ENCODE results near the gene MAP2K5. TPM values are rescaled to one million over a fixed set of nuclear protein-coding genes. Genes with fewer than 3 reads are reported as not detected.
A peak's percentile ranks its signal among the peaks of the same experiment; 100 is the strongest.

The MAP2K5 gene
- total RNA-seq, 4 donors from 2014 or later = 7.7 to 15.1 (median 12.0) TPM

DNA sequence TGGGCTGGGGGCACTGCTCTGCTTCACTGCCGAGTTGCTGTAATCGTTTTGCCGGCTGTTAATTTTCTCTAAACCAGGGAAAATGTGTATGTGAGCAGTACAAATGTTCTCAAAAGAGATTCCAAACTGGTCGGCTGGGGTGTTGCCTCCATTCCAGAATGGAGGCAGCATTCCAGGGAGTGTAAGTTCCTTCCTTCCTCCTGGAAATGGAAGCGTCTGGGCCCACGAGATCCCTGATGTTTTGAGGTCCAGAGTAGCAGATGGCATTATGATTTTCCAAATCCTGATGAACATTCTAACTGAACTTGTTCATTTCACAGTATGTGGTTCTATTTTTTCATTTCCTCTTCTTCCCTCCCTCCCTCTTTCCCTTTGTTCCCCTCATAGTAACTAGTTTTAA lies 218.4 kb downstream of the MAP2K5 start:
- Histone ChIP-seq H3K4me3 (no peak overlapping the region), H3K27ac (no peak overlapping the region), H3K9me3 (no peaks in the 10 kb centered on the region), H3K27me3 (no peaks in the 10 kb centered on the region), H3K36me3 (peaks cover 0 to 10% of the 10 kb centered on the region in 2 donors), H3K4me1 (peaks cover 0 to 6% (median 0%) of the 10 kb centered on the region in 3 donors)
- WGBS, 2 donors (ENCODE audit: low coverage in 1 of 2) = 60 to 70% methylated on average over 6 of the region's 6 CpGs
- no peak for ATAC-seq
- TF ChIP-seq POLR2A (IDR thresholded peaks at IDR 0.05) (no peak), POLR2AphosphoS5 (IDR thresholded peaks at IDR 0.05) (no peak), EP300 (IDR thresholded peaks at IDR 0.05) (no peak)
- TF ChIP-seq, protein P1, sequence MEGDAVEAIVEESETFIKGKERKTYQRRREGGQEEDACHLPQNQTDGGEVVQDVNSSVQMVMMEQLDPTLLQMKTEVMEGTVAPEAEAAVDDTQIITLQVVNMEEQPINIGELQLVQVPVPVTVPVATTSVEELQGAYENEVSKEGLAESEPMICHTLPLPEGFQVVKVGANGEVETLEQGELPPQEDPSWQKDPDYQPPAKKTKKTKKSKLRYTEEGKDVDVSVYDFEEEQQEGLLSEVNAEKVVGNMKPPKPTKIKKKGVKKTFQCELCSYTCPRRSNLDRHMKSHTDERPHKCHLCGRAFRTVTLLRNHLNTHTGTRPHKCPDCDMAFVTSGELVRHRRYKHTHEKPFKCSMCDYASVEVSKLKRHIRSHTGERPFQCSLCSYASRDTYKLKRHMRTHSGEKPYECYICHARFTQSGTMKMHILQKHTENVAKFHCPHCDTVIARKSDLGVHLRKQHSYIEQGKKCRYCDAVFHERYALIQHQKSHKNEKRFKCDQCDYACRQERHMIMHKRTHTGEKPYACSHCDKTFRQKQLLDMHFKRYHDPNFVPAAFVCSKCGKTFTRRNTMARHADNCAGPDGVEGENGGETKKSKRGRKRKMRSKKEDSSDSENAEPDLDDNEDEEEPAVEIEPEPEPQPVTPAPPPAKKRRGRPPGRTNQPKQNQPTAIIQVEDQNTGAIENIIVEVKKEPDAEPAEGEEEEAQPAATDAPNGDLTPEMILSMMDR (IDR thresholded peaks at IDR 0.05) = no peak

DNA sequence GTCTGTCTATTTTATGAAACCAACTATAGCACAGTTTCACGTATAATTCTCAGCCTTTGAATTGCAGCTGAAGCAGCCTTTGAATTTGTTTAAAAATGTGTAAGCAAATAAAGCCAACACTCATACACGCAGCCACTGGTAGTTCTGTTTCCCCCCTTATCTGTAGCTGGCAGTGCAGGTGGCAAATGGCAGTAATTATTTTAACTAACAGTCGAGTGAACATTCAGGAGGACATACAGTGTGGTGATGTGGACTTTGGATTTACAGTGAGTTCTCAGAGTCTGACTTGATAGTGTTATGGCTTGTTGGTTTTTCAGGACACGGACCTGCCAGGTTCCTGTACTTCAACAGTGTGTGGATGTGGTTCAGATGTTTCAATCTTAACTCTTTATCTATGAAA lies 218.8 kb downstream of the MAP2K5 start:
- H3K9me3 ChIP-seq = no peaks in the 10 kb centered on the region
- TF ChIP-seq, protein P1 (IDR thresholded peaks at IDR 0.05) = no peak
- TF ChIP-seq EP300 (IDR thresholded peaks at IDR 0.05) (no peak), POLR2A (IDR thresholded peaks at IDR 0.05) (no peak), POLR2AphosphoS5 (IDR thresholded peaks at IDR 0.05) (no peak)
- peaks cover 0 to 14% of the 10 kb centered on the region in 2 donors for H3K36me3 ChIP-seq
- no peak overlapping the region for H3K4me3 ChIP-seq
- 72 to 83% methylated on average over 4 of the region's 4 CpGs for WGBS, 2 donors (ENCODE audit: low coverage in 1 of 2)
- no peak overlapping the region for H3K27ac ChIP-seq
- ATAC-seq = no peak
- H3K27me3 ChIP-seq = no peaks in the 10 kb centered on the region
- H3K4me1 ChIP-seq = peaks cover 0 to 6% (median 0%) of the 10 kb centered on the region in 3 donors

DNA sequence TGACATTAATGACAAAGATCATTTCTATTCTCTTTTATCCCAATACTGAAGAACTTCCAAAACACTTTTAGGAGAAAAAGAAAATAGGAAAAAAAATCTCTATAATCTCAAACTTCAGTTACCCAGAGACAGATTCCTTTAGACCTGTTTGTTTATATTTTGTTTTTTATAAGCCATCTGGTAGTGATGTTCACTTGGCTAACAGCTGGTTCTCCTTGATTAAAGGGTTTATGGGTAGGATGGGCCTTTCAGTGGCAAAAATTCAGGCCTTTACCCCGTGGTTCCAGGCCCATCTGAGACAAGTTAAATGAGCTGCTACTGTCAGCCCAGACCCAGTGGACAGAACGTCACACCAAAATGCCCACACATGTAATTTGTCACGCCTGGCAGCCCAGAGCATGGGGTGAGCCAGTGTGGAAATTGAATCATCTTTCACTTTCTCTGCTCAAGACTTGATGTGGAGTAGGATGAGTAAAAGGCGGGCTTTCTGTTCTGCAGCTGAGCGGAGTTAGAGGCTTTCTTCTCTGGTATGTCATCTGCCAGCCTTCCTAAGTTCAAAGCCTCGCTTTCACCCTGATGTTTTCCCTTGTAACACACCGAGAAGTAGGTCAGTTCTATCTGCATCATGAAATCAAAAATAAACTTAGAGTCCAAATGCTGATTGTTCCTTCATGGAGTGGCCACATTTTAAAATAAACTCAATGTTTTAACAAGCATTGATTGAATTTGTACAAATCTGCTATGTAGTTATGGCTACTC lies 220.3 kb downstream of the MAP2K5 start:
- Histone ChIP-seq H3K4me3 (no peak overlapping the region), H3K27ac (no peak overlapping the region)
- peak; percentile 39 for ATAC-seq

DNA sequence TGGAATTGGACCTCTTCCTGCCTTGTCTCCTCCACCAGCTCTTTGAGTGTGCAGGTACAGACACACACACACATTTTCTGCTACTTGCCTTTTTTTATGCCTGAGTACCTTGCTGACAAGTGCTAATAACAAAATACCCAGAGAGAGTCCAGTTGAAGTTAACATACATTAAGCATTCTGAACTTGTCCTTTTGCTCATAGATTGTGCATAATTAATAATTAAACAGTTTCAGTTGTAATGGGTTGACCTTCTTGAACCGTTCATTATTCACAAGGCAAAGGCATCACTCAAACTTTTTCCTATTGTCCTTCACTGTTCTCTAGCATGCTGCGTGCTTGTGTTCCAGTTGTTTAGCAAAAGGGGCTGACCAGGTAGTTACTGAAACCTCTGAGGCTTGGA lies 223.2 kb downstream of the MAP2K5 start:
- no peak for ATAC-seq
- no peak for TF ChIP-seq EP300 (IDR thresholded peaks at IDR 0.05)
- TF ChIP-seq, protein P1 (IDR thresholded peaks at IDR 0.05) = no peak
- no peak for TF ChIP-seq POLR2A (IDR thresholded peaks at IDR 0.05)
- no peak for TF ChIP-seq POLR2AphosphoS5 (IDR thresholded peaks at IDR 0.05)
- peaks cover 0 to 21% of the 10 kb centered on the region in 2 donors for H3K36me3 ChIP-seq
- H3K9me3 ChIP-seq = no peaks in the 10 kb centered on the region
- peaks cover 0 to 4% (median 0%) of the 10 kb centered on the region in 3 donors for H3K4me1 ChIP-seq
- H3K4me3 ChIP-seq = no peak overlapping the region
- H3K27ac ChIP-seq = no peak overlapping the region
- WGBS, 2 donors (ENCODE audit: low coverage in 1 of 2) = 87 to 88% methylated on average over 2 of the region's 2 CpGs
- no peaks in the 10 kb centered on the region for H3K27me3 ChIP-seq

More for the DNA sequence above, 220.3 kb downstream of the MAP2K5 start:
- WGBS, 2 donors (ENCODE audit: low coverage in 1 of 2) = 68 to 92% methylated on average over 2 to 6 of the region's 7 CpGs
- no peaks in the 10 kb centered on the region for H3K9me3 ChIP-seq
- TF ChIP-seq, protein P1 (IDR thresholded peaks at IDR 0.05) = no peak
- TF ChIP-seq EP300 (IDR thresholded peaks at IDR 0.05) = no peak
- peaks cover 0 to 6% (median 0%) of the 10 kb centered on the region in 3 donors for H3K4me1 ChIP-seq
- H3K36me3 ChIP-seq = peaks cover 0 to 21% of the 10 kb centered on the region in 2 donors
- H3K27me3 ChIP-seq = no peaks in the 10 kb centered on the region

DNA sequence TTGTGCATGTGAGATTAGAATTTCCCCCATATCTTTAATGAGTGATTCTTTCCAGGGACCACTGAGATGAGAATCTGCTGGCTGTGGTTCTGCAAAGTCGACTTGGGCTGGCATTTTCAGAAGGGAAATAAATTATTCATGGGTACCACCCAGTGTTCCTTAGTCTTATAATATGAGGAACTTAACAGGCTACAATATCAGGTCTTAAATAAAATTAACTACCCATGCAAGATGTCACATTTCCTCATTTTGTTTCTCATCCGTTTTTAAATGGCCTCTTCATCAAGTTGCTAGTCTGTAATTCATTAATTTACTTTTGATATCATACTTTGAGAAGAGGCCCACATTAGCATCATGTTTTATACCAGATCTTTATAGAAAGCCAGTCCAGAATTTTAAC lies 224.5 kb downstream of the MAP2K5 start:
- 49 to 73% methylated on average over 2 of the region's 2 CpGs for WGBS, 2 donors (ENCODE audit: low coverage in 1 of 2)
- Histone ChIP-seq H3K4me3 (no peak overlapping the region), H3K4me1 (no peaks in the 10 kb centered on the region), H3K36me3 (peaks cover 0 to 21% of the 10 kb centered on the region in 2 donors), H3K27ac (no peak overlapping the region), H3K9me3 (no peaks in the 10 kb centered on the region), H3K27me3 (no peaks in the 10 kb centered on the region)
- TF ChIP-seq POLR2A (IDR thresholded peaks at IDR 0.05) = no peak
- TF ChIP-seq, protein P1 (IDR thresholded peaks at IDR 0.05) = no peak
- TF ChIP-seq POLR2AphosphoS5 (IDR thresholded peaks at IDR 0.05) = no peak
- no peak for TF ChIP-seq EP300 (IDR thresholded peaks at IDR 0.05)
- ATAC-seq = no peak
